GM21526 (cell line): ENCODE measurements around the gene IFNLR1.

ENCODE experiments used
- ATAC-seq: cut with Tn5 transposase; IDR thresholded peaks from one replicate; pipeline ENCODE4 v1.9.1; 2021; ENCODE audit warnings: moderate library complexity; ENCODE audit not compliant: unreplicated experiment, low FRiP score

Gene IFNLR1

DNA sequence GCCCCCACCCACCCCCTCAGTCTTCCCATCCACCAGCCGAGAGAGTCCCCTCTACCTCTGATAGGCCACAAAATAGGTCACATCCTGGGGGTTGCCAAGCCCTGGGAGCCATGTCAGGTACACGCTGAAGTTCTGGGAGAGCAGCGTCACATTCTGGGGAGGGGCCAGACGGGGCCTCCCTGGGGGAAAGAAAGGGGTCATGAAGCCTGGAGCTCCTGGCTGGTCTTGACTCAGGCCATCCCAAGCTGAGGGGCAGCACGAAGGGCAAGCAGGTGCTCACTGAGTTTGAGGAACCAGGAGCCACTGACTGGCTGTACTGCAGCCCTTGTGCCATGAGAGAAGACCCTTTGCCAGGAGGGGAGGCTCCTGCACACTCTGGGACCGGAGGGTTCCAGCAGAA is 6.4 kb downstream of the IFNLR1 start:
- no peak for ATAC-seq

DNA sequence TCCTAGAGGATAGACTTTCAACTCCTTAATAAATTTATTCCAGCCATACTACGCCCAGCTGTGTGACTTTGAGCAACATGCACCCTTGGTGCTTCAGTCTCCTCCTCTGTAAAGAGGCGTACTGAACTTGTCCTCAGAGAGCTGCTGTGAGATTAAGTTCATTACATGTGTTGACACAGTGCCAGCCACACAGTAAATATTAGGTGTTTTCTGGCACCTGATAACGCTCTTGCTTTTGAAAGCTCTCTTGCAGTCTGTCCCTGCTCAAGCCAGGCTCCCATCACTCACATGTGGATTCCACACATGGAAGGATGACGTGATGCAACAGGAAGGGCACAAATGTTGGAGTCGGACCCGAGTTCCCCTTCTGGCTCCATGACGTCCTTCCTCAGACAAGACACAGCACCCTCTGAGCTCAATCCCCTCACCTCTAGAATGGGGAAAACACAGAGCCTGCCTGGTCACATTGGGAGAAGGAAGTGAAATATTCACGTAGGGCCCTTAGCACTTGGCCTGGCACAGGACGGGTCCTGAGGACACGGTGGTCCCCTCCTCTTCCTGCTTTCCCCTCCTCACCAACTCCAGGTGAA is 7.7 kb downstream of the IFNLR1 start:
- ATAC-seq: no peak

- no peak for ATAC-seq
Observed at GRCh38 chr1:24178407-24178806, 8.7 kb downstream of the IFNLR1 start.

- ATAC-seq: no peak
Observed at GRCh38 chr1:24177161-24177560, 9.9 kb downstream of the IFNLR1 start.

DNA sequence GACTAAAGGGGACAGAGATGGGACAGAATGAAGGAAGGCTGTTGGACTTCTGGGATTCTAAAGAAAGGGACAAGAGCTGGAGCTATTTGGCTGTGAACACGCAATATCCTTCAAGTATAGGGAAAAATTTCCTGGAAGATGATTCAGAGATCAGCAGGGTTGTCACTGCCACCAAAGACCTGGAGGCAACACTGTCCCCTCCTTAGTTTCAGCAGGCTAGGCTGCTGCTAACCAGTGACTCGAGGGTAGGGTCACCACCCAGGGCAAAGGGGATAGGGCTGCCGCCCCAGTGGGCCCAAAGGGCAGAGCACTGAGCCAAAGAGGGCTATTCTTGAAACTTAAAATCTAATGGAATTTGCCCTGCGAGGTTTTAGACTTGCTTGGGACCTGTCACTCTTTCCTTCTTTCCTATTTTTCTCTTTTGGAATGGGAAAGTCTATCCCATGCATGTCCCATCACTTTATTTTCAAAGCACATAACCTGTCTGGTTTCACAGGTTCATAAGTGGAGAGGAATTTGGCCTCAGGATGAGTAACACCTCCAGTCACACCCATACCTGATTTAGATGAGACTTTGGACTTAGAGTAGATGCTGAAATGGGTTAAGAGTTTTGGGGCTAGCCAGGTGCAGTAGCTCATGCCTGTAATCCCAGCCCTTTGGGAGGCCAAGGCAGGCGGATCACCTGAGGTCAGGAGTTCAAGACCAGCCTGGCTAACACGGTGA is 11.9 kb downstream of the IFNLR1 start:
- ATAC-seq: no peak

- ATAC-seq: no peak
Observed at GRCh38 chr1:24173638-24174575, 13.2 kb downstream of the IFNLR1 start.

GRCh38 chr1:24172598-24172997 is 14.5 kb downstream of the IFNLR1 start:
- no peak for ATAC-seq

- ATAC-seq: no peak
Observed at GRCh38 chr1:24169286-24169685, 17.8 kb downstream of the IFNLR1 start.

- ATAC-seq: no peak
Observed at GRCh38 chr1:24168245-24168644, 18.8 kb downstream of the IFNLR1 start.

DNA sequence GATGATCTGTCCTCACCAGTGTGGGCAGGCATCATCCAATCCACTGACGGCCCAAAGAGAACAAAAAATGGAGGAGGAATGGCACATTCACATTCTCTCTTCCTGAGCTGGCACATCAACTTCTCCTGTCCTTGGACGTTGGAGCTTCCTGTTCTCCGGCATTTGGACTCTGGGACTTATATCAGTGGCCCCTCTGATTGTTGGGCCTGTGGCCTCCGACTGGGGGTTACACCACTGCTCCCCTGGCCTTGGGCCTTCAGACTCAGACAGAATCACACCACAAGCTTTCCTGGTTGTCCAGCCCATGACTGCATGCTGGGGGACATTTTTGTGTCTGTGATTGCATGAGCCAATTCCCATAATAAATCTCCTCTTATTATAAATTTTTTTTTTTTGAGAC is 20.1 kb downstream of the IFNLR1 start:
- ATAC-seq: no peak

DNA sequence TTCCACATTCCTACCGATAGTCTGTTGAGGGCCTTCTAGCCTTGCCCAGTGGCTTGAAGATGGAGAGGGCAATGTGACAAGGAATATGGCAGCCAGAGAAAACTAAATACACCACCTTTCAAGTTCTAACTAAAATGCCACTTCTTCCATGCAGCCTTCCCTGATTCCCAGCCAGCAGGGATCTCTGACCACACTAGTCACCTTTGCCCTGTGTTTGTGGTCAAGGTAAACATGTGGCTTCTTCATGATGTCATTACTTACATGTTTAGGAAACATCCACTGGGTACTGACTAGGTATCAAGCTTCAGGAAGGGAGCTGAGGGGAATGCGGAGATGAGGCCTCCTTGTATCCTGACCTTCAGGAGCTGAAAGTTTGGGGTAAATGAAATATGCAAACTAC is 21.6 kb downstream of the IFNLR1 start:
- ATAC-seq: no peak

DNA sequence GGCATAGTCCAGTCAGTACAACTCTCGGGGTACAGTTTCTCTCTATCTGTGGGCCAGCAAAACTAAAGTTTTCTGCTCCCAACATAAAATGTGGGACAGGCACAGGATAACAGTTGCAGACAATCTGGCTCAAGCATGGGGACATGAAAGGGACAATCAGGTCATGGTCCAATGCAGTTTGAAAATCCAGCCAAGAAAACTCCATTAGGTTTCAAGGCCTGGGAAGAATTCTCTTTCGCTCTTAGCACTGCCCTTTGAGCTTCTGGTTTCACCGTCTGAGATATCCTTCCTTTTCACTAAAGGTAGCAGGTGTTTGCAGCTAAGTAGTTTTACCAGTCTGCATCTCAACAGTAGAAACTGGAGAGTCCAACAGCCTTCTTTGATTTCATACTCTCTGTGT is 23.1 kb downstream of the IFNLR1 start:
- ATAC-seq: no peak

DNA sequence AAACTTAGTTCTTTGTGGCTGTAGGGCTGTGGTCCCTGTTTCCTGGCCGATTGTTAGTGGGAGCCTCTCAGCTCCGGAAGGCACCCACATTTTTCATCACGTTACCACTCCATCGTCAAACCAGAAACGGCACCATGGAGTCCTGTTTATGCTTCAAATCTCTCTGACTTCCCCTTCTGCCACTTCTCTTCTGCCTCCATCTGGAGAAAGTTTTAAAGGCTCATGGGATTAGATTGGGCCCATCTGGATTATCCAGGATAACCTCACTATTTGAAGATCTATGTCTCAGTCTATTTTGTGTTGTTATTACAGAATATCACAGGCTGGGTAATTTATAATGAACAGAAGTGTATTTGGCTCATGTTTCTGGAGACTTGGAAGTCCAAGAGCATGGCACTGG is 24.9 kb downstream of the IFNLR1 start:
- ATAC-seq: no peak

DNA sequence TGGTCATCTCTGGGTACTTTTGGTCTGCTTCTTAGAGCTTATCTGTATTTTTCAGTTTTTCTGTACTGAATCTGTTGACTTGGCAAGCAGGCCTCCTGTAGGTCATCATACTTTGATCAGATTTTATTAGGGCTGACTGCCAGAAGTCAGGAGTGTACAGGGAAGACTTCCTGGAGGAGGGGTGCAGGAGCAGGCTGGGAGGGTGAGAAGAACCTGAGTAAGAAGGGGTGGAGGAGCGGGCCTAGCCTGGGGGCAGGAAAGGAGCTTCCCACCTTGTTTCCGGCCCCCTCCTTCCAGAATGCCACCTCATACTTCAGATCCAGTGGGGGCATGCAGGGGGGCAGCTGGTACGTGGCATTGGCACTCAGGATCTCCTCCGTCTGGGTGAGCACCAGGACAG is 25.8 kb downstream of the IFNLR1 start:
- no peak for ATAC-seq

- no peak for ATAC-seq
Observed at GRCh38 chr1:24159366-24159765, 27.7 kb downstream of the IFNLR1 start.

DNA sequence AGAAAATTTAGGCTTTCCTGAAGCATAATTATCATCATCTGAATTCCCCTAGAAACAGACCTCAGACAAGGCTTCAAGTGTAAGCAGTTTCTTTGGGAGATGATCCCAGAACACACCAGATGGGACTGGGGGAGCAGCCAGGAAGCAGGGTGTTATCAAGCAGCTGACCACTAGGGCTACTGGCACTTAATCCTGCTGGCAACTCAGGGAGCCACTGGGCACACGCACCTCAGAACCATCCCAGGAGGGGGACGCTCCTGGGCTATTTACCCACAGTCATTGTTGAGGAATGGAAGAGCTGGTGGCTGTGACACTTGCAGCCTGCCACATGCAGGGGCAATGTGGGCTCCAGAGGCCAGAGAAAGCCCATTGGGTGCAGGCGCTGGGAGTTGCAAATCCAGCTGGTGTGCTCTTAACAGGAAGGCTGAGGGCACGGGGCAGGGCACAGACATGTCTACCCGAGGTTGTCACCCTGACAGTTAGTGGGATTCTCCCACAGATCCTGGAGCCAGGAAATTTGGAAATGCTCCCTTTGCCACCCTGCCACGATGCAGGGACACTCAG is 29.1 kb downstream of the IFNLR1 start:
- ATAC-seq: no peak

DNA sequence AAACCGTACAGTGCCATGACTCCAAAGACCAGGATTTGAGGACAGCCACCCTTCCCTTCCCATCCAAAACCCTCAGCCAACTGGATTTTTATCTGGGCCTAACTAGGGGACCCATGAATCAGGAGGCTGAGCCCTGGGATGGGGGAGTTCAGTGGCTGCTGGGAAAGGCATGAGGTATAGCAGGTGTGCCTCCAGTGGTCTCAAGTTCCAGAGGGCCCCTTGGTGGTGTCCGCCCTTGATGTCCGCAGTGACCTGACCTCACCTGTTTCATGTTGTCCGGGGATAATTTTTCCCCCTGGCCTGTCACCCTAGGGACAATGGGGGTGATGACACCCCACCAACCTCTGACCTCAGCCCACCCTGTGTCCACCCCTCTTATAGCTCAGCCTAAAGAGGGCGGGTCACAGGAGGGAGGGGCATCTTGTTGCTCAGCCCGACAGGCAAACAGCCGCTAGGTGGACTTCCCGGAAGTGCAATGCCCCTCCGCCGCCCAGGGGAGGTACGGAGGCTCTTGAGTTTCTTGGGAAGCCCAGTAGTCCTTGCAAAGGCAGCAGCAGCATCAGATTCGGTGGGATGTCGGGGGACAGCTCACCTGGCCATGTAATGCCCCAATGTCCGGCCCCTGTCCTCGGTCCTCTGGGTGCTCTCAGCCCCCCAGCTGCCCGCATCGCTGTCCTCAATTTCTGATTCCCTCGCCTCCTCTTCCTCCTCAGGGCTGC is 30.4 kb downstream of the IFNLR1 start:
- ATAC-seq: no peak

GRCh38 chr1:24155011-24155782 is 31.9 kb downstream of the IFNLR1 start:
- ATAC-seq: no peak

DNA sequence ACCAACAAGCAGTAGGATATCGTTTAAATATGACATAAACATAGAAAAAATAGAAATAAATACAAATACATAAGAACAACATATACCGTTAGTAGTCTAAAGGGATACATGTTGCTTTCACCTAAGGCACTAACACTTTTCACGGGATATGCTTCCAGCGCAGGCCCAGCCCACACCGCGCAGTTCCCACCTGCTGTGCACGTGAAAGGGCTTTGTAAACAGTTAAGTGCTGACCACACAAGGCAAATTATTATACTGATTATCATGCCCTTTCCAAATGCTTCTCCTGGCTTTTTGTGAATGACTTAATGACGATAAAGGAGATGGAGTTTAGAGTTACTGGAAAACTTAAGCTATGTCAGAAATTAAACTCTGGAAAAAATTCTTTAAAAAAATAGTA is 32.9 kb downstream of the IFNLR1 start:
- no peak for ATAC-seq
